Stimulated activated CD8-positive, alpha-beta memory T cell treated with anti-CD3 and anti-CD28 coated beads, Interleukin-7, amount 100 ng/mL, for 48 hours (primary cell): ENCODE measurements around the gene UBE2E2.

Experiments used
- DNase-seq, 2 donors: peaks; one replicate each; pipeline ENCODE4 v3.0.0-alpha.2; 2020; ENCODE audit warnings: low read depth in 1 of 2; ENCODE audit errors: extremely low read depth in 1 of 2

Gene UBE2E2

DNA sequence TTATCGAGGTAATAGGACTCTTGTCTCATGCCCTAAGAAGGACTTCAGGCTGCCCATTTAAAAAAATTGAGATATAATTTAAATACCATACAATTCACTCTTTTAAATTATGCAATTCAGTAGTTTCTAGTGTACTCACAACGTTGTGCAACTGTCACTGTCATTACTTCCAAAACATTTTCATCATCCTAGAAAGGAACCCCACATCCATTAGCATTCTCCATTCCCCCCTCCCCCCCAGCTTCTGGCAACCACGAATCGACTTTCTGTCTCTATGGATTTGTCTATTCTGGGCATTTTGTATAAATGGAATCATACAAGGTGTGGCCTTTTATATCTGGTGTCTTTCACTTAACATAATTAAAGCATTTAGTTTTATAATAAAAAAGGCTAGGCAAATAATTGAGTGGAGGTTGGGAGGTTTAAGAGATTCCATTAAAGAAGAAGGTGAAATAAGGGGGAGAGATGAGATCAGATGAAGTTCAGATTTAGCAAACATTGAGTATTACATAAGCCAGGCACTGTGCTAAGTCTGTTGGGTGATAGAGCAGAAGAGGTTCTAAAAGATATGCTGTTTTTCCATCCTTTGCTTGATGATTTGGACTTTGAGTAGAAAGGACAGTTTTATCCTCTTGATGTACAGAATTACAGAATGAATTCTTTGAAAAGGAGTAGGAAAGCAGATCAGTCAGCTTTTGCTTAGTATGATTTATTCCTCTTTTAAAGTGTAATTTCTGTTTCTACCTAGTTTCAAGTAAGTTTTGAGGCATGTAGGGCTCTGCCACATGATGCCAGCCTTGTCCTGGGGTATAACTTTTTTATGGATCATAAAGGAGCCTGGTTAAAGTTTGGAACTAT is 36.3 kb downstream of the UBE2E2 start:
- DNase-seq: no peak

DNA sequence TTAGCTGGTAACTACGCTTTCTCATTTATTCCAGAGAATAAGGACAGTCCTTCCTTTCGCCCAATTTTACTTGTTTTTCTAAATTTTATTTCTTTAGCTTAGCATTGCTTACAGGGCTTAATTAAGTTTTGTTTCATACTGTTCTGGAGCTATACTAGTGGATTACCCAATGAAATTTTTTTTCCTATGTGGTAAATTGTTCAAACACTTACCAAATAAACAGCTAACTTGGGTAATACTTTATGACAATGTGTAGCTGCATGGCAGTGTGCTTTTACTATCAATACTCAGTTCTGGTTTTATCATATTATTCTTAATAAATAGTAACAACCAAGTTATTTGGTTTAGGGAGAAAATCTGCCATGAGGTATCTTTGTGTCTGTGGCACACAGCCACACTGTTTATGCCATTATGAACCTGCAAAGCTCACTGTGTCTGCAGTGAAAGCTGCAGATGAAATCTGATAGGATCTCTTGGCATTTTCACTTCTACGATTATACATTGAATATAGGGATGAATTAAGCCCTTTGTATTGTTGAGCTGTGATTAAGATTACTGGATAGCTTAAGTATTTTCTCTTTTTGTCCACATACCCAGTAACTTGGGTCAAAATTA is 37.2 kb downstream of the UBE2E2 start:
- no peak for DNase-seq

DNA sequence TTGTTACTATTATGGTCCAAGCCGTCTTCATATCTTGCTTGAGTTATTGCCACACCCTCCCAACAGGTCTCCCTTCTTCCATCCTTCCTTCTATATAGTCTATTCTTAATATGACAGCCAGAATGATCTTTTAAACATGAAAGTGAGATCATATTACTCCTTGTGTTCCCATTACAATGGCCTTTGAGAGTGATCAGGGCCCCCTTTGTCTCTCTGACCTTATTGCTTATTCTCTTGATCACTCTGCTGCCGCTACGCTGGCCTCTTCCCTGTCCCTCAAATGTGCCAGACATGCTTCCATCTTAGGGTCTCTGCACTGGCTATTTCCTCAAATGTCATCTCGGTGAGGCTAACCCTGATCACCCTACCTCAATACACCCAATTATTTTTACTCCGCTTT is 38.1 kb downstream of the UBE2E2 start:
- DNase-seq: no peak

DNA sequence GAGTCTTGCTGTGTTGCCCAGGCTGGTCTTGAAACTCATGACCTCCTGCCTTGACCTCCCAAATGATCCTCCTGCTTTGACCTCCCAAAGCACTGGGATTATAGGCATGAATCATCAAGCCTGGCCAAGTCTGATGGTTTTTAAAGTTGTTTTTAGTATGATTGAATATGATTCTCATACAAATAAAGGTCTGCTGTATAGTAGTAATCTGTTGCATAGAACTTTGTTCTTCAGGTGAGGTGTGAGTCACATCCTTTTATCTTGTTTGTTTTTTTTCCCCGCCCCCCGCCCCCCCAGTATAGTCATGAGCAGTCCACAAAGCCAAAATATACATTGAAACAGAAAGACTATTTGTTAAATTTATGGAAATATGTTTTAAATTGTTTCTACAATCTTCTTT is 39.0 kb downstream of the UBE2E2 start:
- DNase-seq: no peak

DNA sequence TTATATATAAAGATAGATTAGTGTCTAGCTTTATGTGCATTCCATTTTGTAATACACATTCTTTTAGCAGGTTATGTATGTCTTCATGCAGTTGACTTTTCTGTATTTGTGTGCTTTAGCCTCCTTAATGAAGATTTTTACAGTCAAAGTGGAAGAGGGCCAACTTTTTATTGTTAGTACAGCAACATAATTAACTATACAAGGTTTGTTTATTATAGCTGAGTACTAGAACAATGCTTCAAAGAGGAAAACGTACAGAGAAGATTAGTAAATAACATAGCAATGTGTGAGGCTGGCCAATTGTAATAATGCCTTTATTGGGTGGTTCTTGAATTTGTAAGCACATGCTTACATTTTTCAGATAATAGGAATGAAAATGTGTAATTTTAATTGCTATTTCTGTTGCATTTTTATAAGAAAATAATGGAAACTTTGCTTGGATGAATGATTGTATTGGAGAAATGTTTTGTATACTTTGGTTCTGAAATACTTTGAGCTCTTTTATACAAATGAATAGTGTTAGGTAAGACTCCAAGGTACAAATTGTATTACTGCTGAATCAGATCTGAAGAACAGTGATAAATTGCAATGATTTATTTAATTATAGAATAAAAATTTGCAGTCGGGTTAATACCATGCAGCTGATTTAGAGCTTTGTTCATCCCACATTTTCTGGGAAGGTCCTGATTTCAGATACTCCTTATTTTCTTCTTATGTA is 41.4 kb downstream of the UBE2E2 start:
- no peak for DNase-seq

DNA sequence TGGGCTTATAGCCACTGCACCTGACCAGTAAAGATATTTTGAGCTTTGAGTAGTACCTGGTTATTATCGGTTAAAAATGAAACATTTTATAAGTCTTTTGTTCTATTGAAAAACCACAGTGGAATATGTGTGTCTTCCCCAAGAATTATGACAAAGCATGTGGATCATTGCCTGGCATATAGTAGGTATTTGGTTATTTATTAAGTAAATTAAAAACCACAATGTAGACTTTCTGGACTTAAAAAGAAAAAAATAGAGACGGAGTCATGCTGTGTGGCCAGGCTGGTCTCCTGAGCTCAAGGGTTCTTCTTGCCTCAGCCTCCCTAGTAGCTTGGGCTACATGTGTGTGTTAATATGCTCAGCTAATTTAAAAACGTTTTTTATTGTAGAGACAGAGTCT is 43.5 kb downstream of the UBE2E2 start:
- DNase-seq: no peak

DNA sequence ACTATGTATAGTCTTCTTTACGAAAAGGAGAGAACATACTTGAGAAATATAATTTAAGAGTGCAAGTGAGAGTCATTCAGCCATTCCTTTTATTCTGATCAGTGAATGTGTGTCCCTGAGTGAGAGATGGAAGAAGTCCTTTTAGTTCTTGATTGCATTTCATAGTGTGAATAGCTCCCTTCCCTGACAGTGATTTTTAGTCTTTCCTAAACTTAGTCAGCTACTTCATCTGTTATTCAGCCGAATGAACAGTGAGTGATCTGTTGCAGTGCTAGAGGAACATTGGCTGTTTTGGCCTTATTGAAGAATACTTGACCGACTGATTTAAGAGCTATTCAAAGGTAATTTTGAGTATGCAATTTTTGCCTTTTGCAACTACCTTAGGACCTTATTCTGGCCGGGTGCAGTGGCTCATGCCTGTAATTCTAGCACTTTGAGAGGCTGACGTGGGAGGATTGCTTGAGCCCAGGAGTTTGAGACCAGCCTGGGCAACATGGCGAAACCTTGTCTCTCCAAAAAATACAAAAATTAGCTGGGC is 45.5 kb downstream of the UBE2E2 start:
- no peak for DNase-seq

DNA sequence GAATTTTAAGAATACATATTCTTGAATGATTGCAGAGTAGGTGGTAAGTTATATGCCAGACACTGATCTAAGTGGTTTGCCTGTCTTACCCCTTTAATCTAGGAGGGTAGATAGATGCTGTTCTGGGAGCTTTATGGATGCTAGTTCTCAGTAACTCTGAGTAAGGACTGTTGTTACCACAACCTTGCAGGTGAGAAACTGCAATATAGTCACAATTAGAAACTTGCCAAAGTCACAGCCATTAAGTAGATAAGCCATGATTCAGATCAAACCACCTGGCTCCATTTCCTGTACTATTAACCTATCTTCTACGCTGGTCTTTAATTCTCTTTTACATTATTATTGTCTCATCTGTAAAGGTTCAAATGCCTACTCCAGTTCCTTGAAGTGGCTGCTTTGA is 46.8 kb downstream of the UBE2E2 start:
- DNase-seq: no peak

DNA sequence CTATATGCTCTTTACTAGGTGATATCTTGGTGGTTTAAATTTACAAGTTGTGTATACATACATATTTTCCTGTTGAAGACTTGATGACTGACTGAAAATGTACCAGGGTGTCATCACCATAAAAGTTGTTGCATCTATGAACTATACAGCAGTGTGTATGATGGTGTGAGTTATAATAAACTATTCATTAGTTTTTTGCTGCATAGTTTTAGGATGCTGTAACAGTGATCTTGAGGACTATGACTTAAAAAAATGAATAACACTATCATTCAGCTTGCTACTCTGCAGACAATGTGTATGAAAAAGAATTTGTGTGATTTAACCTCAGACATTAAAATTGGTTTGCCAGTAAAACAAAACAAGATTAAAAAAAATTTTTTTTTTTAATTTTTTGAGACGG is 49.0 kb downstream of the UBE2E2 start:
- DNase-seq: no peak

DNA sequence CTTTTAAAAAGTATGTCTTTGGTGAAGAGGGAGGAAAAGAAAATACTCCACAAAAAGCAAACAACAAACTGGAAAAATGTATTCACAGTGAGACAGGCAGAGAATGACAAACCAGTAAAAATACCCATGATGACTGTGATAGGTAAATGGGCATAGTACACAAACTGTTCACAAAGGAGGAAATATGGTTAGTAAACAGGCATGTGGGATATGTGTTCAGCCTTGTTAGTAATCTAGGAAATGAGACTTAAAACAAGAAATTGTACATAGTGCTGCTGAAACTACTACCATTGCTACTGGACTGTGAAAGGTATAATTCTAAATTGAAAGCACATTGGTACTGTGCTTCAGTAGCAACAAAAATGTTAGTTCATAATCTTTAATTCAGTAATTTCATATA is 50.1 kb downstream of the UBE2E2 start:
- no peak for DNase-seq

DNA sequence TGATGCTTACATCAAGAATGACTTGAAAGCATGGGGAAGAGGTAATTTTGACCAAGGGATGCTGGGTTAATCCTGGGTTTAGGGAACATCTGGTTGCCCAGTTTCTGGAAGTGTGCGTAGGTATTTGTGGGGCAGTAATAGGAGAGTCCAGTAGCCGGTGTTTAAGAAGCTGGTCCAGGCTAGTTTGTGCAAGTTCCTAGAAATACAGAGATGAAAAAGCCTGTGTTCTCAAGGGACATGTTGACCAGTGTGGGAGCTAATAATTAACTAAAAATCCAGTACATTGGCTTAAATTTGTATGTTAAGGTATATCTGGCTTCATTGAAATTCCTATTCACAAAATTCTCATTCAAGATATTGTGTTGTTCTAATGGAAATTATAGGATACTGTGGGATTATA is 51.2 kb downstream of the UBE2E2 start:
- no peak for DNase-seq

DNA sequence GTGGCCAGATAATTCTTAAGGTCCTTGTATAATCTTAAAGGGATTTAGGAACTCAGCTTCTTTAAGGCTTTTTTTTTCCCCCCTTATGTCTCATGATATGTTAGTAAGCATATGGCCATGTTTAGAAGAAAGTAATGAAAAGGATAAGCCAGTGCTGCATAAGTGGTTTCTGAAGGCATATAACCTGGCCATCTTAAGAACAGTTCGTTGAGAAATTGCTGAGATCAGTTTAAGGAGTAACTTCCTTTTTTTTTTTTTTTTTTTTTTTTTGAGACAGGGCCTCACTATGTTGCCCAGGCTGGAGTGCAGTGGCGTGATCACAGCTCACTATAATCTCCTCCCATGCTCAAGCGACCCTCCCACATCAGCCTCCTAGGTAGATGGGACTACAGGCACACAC is 51.7 kb downstream of the UBE2E2 start:
- no peak for DNase-seq

DNA sequence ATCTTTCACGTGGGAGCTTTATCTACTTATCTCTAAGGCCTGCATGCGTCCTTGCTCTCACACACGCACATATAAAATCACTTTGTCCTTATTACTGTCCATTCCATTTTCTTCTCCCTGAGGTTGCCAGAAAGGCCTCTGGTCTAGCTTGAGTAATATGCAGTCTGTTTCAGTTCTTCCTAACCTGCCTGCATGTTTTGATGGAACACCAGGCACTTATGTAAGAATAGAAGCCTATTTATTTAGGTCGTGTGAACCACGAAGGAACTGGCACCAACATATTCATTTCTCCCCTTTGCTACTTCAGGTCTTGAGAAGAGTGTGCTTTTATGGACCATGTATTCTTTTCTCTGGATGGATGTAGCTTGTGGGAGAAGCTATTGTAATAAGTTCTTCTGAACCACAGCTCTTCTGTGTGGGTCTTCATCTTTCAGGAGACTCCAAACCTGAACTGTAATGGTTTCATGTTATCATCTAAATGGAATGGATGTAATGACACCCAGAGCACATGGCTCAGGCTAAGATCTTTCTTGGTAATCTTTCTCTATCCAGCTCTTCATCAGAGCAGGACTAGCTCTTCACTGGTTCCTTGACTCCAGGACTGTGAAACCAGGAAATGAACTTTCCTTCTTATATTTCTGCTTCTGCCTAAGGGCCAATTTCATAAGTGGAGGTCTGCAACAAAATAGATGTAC is 53.8 kb downstream of the UBE2E2 start:
- DNase-seq: no peak

DNA sequence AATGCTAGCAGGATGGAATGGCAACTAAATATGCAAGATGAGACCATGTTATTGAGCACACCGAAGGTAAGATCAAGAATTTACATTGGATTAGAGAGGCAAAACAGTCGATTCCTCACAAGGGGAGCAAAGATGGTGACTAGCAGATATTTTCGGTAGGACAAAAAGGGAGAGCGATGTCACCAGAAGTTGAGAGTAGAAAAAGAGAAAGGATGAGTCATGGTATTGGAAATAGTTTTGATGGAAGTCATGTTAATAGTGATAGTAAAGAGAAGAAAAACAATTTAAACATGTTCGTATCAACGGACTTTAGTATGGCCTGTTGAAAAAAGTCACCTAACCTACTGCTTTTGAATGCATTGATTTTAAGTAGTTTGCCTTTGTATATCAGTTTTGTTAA is 55.0 kb downstream of the UBE2E2 start:
- DNase-seq: no peak

DNA sequence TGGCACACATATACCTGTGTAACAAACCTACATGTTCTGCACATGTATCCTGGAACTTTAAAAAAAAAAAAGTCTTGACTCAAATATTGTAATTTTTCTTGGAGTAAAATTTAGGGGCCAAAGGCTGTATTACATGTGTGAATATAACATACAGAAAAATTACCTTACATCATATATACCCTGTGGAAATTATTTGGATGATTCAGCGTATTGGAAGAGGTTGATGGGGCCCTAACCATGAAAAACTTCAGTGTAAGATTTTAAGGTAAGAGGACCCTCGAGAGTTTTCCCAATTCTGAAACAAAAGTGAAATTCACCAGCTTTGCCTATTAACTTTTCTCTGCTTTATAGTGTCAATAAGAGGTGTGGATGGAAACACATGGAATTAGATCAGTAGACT is 56.4 kb downstream of the UBE2E2 start:
- DNase-seq: no peak

DNA sequence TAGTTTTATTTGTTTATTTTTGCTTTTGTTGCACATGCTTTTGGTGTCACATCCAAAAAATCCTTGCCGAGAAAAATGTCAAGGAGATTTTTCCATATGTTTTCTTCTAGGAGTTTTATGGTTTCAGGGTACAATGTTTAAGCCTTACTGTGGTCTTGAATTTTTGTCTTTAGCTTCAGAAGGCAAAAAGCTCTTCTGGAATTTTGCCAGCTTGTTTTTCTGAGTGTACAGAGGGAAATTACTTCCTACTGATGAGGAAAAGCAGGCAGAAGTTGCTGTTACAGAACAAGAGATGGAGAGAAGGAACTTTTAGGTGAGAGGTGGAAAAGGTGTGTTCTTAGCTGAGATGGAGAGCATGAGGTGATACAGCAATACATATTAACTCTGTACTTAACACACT is 59.6 kb downstream of the UBE2E2 start:
- no peak for DNase-seq

DNA sequence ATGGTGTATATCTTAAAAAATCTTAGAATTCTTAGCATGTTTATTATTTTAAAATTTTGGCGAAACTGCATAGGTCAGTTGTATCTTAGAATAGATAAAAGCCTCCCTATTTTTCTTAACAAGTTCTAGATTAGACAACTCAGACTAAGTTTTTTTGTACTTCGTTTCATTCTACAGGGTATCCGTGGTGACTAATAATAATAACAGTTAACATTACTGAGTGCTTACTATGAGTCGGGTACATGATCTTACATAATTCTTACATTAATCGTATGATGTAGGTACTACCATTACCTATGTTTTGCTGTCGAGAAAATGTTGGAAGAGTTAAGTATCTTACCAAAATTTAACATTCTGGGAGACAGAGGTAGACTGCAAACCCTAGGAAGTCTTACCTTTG is 60.7 kb downstream of the UBE2E2 start:
- no peak for DNase-seq

DNA sequence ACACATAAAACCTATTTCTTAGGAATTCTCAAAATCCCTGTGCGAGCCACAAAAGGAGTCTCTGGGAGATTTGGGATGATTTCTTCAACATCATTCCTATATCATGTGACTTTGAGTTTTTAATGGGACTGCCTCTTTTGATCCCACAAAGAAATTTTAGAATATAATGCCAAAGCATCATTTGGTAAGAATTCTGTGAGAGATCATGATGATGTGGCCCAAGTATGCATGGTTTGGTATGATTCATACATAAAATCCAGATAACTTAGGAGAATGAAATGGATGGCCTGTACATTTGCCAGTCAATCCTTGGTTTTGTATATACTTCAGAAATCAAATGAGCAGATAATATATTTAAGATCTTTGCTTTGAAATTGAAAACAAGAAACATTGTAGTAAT is 61.3 kb downstream of the UBE2E2 start:
- DNase-seq: no peak

DNA sequence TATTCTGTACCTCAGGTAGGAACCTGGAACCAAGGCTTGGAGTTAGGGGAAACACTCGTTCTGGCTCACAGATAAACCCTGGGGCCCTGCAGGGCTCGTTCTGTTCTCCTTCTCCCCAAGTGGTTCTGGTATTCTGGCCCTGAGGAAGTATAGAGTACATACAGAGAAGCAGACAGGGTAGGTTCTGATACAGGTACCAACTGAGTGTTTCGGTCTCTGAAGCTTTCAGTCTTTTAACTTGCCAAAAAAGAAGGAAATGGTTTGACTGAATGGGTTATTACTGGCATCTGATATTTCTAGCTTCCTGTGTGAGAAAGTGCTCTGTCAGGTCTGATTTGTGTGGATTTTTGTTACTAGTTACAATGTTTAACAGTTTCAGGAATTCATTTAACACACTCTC is 67.3 kb downstream of the UBE2E2 start:
- no peak for DNase-seq

DNA sequence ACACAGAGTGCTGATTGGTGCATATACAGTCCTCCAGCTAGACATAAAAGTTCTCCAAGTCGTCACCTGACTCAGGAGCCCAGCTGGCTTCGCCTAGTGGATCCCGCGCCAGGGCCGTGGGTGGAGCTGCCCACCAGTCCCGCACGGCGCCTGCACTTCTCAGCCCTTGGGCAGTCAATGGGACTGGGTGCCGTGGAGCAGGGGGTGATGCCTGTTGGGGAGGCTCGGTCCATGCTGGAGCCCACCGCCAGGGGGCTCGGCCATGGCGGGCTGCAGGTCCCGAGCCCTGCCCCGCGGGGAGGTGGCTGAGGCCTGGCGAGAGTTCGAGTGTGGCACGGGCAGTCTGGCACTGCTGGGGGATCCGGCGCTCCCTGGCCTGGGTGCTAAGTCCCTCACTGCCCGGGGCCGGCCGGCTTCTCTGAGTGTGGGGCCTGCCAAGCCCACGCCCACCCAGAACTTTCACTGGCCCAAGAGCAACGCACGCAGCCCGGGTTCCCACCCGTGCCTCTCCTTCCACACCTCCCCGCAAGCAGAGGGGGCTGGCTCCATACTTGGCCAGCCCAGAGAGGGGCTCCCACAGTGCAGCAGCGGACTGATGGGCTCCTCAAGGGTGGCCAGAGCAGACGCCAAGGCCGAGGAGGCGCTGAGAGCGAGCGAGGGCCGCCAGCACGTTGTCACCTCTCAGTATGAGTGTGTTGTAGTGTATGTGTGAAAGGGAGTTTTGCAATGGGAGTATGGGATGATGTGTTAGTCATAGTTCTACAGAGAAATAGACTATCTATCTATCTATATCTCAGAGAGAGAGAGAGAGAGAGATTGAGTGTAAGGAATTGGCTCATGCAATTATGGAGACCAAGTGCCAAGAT is 69.0 kb downstream of the UBE2E2 start:
- no peak for DNase-seq
